Effector memory CD4-positive, alpha-beta T cell (primary cell): ENCODE measurements around the gene CHST2.

Source experiments
- DNase-seq, 3 donors: peaks; one replicate each; pipeline ENCODE4 v3.0.0-alpha.2; 2020
- H3K27ac ChIP-seq: 2 replicates; pipeline ENCODE4 v1.7.0; 2013; ENCODE audit warnings: mild to moderate bottlenecking, low read length, moderate library complexity; ENCODE audit not compliant: insufficient read depth, poor library complexity, severe bottlenecking
- H3K27me3 ChIP-seq: replicated peaks from 2 replicates; pipeline ENCODE4 v1.7.0; 2013; ENCODE audit warnings: mild to moderate bottlenecking, low read length; ENCODE audit not compliant: insufficient read depth, control insufficient read depth, poor library complexity, severe bottlenecking
- H3K36me3 ChIP-seq: 2 replicates; pipeline ENCODE4 v1.7.0; 2013; ENCODE audit warnings: mild to moderate bottlenecking, low read length, moderate library complexity; ENCODE audit not compliant: control insufficient read depth, insufficient read depth
- H3K4me1 ChIP-seq: 2 replicates; pipeline ENCODE4 v1.7.0; 2013; ENCODE audit warnings: low read length, mild to moderate bottlenecking; ENCODE audit not compliant: control insufficient read depth, insufficient read depth, poor library complexity, severe bottlenecking
- H3K4me3 ChIP-seq: 2 replicates; pipeline ENCODE4 v1.7.0; 2013; ENCODE audit warnings: low read length, low read depth, mild to moderate bottlenecking; ENCODE audit not compliant: insufficient read depth, poor library complexity, severe bottlenecking
- H3K9me3 ChIP-seq: 2 replicates; pipeline ENCODE4 v1.7.0; 2013; ENCODE audit warnings: mild to moderate bottlenecking, low read length, moderate library complexity; ENCODE audit not compliant: control insufficient read depth

Gene CHST2

DNA sequence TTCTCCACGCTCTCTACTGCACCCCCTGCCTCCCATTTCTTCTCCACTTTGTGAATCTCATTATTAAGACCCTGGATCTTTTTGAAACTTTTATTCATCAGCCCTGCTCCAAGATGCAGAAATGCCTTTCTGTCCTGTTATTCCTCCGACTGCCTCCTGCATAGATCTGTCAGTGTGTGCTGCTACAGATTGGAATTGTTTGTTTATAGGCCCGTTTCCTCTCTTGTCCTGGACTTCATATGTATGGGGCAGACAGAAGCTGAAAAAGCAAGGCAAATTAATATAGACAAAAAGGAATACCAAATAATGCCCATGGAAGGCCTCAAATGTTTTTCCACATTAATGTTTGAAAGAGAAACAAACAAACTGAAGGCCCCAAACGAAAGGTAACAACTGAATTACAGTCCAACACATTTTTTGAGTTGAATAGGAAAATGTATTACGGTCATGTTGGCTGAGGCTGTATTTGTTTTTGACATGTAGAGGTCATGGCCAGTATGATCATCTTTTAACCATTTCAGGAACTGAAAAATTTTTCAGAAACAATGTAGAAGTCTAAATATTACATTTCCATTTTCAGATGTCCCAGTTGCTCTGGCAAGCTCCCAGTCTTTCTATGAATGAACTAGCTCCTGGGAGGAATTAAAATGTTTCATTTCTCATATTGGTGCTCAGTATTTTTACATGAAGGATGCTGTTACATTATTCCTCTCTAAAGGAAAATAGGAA is 8.8 kb downstream of the CHST2 start:
- no peak for DNase-seq
- H3K4me3 ChIP-seq, result no peak overlapping the region
- H3K27me3 ChIP-seq, result no peaks in the 10 kb centered on the region
- no peaks in the 10 kb centered on the region for H3K9me3 ChIP-seq
- H3K36me3 ChIP-seq, result no peaks in the 10 kb centered on the region
- H3K27ac ChIP-seq, result no peak overlapping the region
- H3K4me1 ChIP-seq, result no peaks in the 10 kb centered on the region

DNA sequence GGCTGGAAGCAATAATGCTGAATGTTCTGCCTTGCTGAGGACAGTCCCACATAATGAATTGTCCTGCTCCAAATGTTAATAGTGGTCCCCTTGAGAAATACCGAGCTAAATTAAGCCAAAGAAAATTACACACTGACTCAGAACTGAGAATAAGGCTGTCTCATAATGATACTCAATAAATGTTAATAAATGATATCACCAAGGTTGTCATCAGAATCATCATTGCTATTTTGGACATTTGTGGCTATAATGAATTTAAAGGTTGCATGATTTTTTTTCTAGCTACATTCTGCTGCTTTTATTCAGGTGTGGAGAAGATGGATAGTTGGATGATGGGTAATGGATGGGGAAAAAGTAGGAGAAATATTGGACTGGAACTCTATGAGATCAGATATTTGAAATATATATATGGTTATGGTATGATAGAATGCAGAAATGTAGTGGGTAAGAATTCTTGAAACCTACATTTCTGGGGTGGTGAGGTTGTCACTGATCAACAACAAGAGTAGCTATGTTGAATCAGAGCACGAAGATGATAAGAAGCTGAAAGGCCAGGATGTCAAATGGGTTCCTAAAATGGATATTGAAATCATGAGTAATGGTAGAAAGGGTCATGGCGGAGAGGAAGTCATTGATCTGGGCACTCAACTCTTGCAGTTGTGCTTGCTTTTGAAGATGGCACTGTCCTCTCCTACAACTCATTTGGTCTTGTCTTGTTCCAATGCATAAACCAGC is 12.8 kb downstream of the CHST2 start:
- Histone ChIP-seq H3K9me3 (no peaks in the 10 kb centered on the region), H3K27ac (no peak overlapping the region)
- no peak for DNase-seq

DNA sequence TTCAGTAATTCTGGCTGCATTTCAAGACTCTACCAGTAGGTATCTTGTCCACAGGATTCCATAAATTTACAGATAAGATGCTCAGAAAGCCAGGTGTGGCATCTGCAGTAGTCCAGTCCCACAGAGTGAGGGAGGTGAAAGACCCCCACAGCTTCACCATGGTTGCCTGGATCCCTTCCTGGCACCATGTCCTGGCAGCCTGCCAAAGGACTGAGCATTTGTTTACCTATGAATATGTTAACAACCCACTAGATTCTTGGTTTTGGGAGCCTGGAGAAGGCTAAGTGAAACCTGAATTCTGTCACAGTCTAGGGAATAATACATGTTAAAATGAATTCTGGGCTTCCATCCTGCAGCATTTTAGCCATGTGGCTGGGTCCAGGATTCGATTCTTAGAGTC is 14.9 kb downstream of the CHST2 start:
- H3K9me3 ChIP-seq, result no peaks in the 10 kb centered on the region
- DNase-seq, result no peak
- H3K36me3 ChIP-seq, result no peaks in the 10 kb centered on the region
- no peaks in the 10 kb centered on the region for H3K27me3 ChIP-seq
- H3K27ac ChIP-seq, result no peak overlapping the region
- no peaks in the 10 kb centered on the region for H3K4me1 ChIP-seq
- H3K4me3 ChIP-seq, result no peak overlapping the region

More for the DNA sequence above, 12.8 kb downstream of the CHST2 start:
- no peaks in the 10 kb centered on the region for H3K36me3 ChIP-seq
- no peaks in the 10 kb centered on the region for H3K27me3 ChIP-seq
- no peak overlapping the region for H3K4me3 ChIP-seq
- no peaks in the 10 kb centered on the region for H3K4me1 ChIP-seq

DNA sequence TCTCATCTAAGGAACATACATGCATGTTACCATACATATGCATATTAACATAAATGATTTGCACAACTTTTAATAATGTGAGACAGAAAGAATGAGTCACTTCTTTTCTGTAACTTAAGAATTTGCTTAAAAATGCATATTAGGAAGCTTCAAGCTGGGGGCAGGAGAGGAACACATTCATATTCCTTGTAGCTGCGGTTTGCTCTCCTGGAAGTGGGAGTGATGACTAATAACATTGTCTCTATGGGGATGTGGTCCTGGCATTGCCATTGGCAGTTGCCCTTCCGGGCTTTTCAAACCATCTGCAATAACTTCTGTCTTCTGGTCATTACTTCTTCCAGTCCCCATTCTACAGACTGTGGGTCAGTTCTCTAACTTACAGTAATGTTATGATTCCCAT is 15.6 kb downstream of the CHST2 start:
- Histone ChIP-seq H3K27me3 (no peaks in the 10 kb centered on the region), H3K27ac (no peak overlapping the region), H3K4me3 (no peak overlapping the region), H3K4me1 (no peaks in the 10 kb centered on the region), H3K36me3 (no peaks in the 10 kb centered on the region), H3K9me3 (no peaks in the 10 kb centered on the region)
- no peak for DNase-seq

DNA sequence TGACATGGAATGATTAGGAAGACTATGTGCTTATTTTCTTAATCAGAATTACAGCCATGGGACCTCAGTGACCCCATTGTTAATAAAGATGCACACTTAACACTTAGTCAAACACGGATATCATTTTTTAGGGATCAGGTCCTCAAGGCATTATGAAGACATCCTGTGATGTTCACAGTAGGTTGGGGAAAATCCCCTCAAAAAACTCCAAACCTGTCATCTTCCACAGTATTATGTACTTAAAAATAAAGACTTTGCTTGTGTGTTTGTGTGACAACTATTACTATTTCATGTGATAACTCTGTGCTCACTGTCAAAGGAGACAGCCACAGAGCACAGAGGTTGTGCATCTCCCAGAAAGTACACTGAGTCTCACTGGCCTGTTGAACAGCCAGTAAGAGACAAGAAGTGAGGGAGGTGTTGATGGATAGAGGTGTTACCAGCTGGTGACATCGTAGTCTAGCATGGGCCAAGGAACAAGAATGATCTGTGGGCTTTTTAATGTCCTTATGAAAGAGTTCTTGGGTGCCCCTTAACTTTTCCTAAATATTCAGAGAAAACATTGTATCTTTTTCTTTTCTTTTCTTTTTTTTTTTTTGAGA is 18.0 kb downstream of the CHST2 start:
- Histone ChIP-seq H3K4me3 (no peak overlapping the region), H3K27ac (no peak overlapping the region), H3K36me3 (no peaks in the 10 kb centered on the region), H3K27me3 (no peaks in the 10 kb centered on the region), H3K4me1 (no peaks in the 10 kb centered on the region), H3K9me3 (no peaks in the 10 kb centered on the region)
- DNase-seq, result no peak

DNA sequence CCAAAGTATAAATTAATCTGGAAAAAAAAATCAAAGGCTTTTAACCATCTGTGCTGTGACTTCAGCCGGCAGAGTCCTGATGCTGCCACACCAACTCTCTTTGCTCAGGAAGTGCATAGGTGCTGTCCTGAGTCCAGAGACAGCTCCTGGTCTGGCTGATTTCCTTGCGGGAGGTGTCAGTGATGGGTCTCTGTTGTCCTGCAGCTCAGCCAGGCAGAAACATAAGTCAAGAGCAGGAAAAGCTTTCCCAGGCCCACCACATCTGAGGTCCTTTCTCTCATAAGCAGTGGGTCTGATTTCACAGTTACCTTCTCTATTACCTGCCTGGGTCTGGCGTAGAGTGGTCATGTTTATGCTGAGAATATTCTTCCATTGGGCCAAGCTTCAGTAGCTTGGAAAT is 19.4 kb downstream of the CHST2 start:
- no peak overlapping the region for H3K4me3 ChIP-seq
- H3K36me3 ChIP-seq, result no peaks in the 10 kb centered on the region
- no peaks in the 10 kb centered on the region for H3K27me3 ChIP-seq
- H3K4me1 ChIP-seq, result no peaks in the 10 kb centered on the region
- no peaks in the 10 kb centered on the region for H3K9me3 ChIP-seq
- H3K27ac ChIP-seq, result no peak overlapping the region
- DNase-seq, result no peak

DNA sequence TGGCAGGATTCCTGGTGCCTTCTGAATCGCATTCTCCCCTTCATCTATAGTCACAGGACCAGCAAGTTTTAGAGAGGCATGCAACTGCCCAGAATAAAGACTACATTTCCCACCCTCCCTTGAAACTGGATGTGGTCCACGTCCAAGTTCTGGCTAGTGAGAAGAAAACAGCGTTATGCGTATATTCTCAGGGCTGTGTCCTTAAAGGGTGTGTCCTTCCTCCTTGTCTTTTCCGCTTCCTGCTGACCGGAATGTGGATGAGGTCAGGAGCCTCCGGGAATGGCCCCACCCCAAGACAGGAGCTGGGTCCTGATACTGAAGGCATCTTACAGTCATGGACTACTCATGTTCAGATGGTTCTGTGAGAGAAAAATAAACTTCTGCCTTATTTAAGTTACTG is 20.2 kb downstream of the CHST2 start:
- no peaks in the 10 kb centered on the region for H3K4me1 ChIP-seq
- H3K27ac ChIP-seq, result no peak overlapping the region
- no peak for DNase-seq
- H3K36me3 ChIP-seq, result no peaks in the 10 kb centered on the region
- H3K9me3 ChIP-seq, result no peaks in the 10 kb centered on the region
- no peaks in the 10 kb centered on the region for H3K27me3 ChIP-seq
- no peak overlapping the region for H3K4me3 ChIP-seq

DNA sequence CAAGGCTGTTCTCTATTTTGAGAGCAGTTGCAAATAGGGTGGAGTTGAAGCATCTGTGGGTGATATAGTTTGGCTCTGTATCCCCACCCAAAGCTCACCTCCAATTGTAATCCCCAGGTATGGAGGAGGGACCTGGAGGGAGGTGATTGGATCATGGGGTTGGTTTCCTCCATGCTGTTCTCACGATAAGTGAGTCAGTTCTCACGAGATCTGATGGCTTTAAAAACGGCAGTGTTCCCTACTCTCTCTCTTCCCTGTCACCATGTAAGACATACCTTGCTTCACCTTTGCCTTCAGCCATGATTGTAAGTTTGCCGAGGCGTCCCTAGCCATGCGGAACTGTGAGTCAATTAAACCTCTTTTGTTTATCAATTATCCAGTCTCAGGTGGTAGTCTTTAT is 21.0 kb downstream of the CHST2 start:
- Histone ChIP-seq H3K4me1 (no peaks in the 10 kb centered on the region), H3K36me3 (no peaks in the 10 kb centered on the region), H3K9me3 (no peaks in the 10 kb centered on the region), H3K4me3 (no peak overlapping the region), H3K27ac (no peak overlapping the region), H3K27me3 (no peaks in the 10 kb centered on the region)
- DNase-seq, result no peak

DNA sequence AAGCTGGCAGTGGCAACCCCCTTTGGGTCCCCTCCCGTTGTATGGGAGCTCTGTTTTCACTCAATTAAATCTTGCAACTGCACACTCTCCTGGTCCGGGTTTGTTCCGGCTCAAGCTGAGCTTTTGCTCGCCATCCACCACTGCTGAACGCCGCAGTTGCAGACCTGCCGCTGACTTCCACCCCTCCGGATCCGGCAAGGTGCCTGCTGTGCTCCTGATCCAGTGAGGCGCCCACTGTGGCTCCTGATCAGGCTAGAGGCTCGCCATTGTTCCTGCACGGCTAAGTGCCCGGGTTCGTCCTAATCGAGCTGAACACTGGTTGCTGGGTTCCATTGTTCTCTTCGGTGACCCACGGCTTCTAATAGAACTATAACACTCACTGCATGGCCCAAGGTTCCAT is 22.8 kb downstream of the CHST2 start:
- Histone ChIP-seq H3K27me3 (no peaks in the 10 kb centered on the region), H3K36me3 (no peaks in the 10 kb centered on the region), H3K27ac (no peak overlapping the region), H3K4me1 (no peaks in the 10 kb centered on the region), H3K9me3 (no peaks in the 10 kb centered on the region), H3K4me3 (no peak overlapping the region)
- DNase-seq, result no peak

DNA sequence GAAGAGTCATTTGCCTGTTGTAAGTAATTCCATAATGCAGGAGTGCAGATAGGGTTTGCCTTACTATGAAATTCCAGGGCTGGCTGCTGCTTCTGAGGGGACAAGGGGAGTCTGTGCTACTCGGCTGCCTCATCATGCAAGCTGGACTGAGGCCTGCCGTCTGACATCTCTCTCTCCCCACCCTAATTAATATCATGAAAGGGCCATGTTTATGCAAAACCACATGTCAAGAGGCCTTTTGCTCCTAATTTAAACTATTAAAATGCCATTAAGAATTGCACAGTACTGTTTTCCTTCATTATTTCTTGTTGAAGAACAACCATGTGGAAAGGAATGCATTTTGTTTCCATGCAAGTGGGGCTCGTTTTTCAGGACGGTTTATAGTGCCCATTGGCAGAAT is 26.3 kb downstream of the CHST2 start:
- Histone ChIP-seq H3K4me1 (no peaks in the 10 kb centered on the region), H3K27me3 (no peaks in the 10 kb centered on the region), H3K4me3 (no peak overlapping the region), H3K27ac (no peak overlapping the region), H3K9me3 (no peaks in the 10 kb centered on the region), H3K36me3 (no peaks in the 10 kb centered on the region)
- DNase-seq, result no peak
